HUES6 (cell line): Measurements from ENCODE around the gene SSNA1.
A peak's percentile ranks its signal among the peaks of the same experiment; 100 is the strongest.

Source experiments
- H3K27ac ChIP-seq: 2 replicates; pipeline ENCODE4 v1.7.0; 2013; ENCODE audit warnings: low read depth, mild to moderate bottlenecking, low read length, inconsistent platforms
- H3K27me3 ChIP-seq: 2 replicates; pipeline ENCODE4 v1.6.1; 2013; ENCODE audit warnings: low read length; ENCODE audit not compliant: control insufficient read depth, insufficient read depth
- H3K36me3 ChIP-seq: 2 replicates; pipeline ENCODE4 v1.6.1; 2013; ENCODE audit warnings: low read length; ENCODE audit not compliant: control insufficient read depth, insufficient read depth
- H3K4me1 ChIP-seq: 2 replicates; pipeline ENCODE4 v1.6.1; 2013; ENCODE audit warnings: low read length; ENCODE audit not compliant: control insufficient read depth, insufficient read depth
- H3K4me3 ChIP-seq: 2 replicates; pipeline ENCODE4 v1.5.1; 2013; ENCODE audit warnings: low read depth, low read length
- H3K9ac ChIP-seq: one replicate; pipeline ENCODE4 v1.6.1; 2013; ENCODE audit warnings: mild to moderate bottlenecking, low read length
- H3K9me3 ChIP-seq: 2 replicates; pipeline ENCODE4 v1.6.1; 2013; ENCODE audit warnings: low read depth, low read length; ENCODE audit not compliant: control insufficient read depth, insufficient read depth

Gene SSNA1

DNA sequence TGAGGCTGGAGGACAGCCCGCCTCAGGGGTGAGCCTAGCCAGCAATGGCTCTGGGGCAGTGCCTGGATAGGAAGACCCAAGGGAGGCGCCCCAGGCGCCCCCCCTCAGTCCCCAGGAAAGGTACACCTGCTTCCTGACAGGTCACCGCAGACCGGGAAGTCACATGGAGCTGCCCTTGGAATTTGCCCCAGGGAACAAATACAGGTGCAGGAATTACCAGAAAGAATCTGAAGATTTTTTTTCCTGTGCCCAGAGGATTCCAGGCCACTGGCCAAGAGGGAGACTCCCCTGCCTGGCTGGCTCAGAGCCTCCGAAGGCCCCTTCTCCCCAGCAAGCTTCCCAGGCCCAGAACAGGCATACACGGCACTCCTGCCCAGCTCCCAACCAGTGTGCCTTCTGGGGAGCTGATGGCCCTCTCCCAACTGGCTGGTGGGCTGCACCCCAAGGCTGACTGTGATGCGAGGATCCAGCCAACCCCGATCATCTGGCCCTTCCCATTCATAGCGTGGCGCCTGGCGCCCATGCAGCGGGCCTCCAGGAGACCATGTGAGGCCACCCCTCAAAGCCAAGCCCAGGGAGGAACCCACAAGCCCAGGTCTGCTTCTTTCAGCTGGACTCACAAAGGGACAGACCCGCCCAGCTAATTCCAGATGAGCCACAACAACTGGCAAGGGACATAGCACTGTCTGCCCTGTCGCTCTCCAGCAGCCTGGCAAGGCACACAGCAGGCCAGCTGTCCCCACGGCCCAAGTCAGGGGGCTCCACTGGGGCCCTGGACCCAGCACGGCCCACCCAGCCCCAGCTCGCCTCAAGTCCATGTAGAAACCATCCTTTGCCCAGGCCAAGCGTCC is 9.8 kb downstream of the SSNA1 start:
- Histone ChIP-seq H3K27ac (no peak overlapping the region), H3K9ac (no peak overlapping the region), H3K4me1 (peaks cover 30% of the 10 kb centered on the region), H3K27me3 (no peaks in the 10 kb centered on the region), H3K9me3 (no peaks in the 10 kb centered on the region), H3K4me3 (peak overlapping the region; percentile 50), H3K36me3 (no peaks in the 10 kb centered on the region)

DNA sequence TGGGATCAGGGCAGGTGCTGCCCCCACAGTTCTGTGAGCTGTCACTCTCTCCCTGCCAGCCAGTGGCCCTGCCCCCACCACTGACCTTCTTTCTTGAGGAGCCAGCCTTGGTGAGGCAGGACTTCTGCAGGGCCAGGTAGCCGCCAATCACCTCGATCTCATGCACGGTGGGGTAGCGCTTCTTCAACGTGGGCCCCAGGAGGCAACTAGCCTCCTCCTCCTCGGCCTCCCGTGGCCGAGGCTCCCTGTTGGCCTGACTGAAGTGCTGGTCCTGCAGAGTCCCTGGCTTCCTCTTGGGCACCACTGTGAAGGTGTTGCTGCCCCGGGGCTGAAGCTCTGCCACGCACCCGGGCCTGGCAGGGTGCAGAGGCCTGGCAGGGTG is 10.4 kb downstream of the SSNA1 start:
- Histone ChIP-seq H3K9ac (no peak overlapping the region), H3K4me1 (peaks cover 30% of the 10 kb centered on the region), H3K27ac (no peak overlapping the region), H3K27me3 (no peaks in the 10 kb centered on the region), H3K36me3 (peaks cover 2% of the 10 kb centered on the region; the same call in 1 of the 2 replicates), H3K9me3 (no peaks in the 10 kb centered on the region), H3K4me3 (peak overlapping the region; percentile 50)

DNA sequence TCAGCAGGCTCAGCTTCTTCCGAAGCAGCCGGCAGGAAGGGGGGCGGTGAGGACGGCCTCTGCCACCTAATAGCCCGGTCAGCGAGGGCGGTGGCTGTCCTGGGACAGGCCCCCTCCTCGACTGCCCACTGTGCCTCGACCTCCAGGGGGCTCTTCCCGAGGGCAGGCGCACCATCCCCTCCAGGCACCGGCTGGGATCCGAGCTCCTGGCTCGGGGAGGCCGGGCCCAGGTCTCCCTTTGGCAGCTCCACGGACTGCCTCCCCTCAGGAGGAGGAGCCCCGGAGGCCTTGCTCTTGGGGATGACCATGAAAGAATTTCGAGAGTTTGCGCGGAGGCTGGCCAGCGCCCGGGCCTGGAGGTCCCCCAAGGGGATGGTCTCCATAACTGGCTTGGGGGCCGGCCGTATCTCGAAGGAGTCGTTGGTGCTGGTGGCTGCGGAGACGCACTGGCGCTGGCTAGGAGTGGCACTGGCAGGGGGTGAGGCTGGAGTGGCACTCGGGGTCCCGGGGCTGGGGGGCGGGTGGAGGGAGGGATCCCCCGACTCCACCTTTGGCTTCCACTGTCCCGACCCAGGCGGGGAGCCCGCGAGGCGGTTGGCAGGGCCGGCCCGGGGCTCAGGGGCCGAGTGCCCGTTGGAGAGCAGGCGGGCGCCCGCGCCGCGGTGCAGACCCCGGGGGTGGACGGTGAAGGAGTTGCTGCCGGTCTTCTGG is 11.1 kb downstream of the SSNA1 start:
- Histone ChIP-seq H3K9me3 (no peaks in the 10 kb centered on the region), H3K27ac (no peak overlapping the region), H3K9ac (peak overlapping the region; percentile 27), H3K27me3 (no peaks in the 10 kb centered on the region), H3K4me3 (peak overlapping the region; percentile 50), H3K36me3 (peaks cover 4% of the 10 kb centered on the region; the same call in 1 of the 2 replicates), H3K4me1 (peaks cover 31% of the 10 kb centered on the region)

DNA sequence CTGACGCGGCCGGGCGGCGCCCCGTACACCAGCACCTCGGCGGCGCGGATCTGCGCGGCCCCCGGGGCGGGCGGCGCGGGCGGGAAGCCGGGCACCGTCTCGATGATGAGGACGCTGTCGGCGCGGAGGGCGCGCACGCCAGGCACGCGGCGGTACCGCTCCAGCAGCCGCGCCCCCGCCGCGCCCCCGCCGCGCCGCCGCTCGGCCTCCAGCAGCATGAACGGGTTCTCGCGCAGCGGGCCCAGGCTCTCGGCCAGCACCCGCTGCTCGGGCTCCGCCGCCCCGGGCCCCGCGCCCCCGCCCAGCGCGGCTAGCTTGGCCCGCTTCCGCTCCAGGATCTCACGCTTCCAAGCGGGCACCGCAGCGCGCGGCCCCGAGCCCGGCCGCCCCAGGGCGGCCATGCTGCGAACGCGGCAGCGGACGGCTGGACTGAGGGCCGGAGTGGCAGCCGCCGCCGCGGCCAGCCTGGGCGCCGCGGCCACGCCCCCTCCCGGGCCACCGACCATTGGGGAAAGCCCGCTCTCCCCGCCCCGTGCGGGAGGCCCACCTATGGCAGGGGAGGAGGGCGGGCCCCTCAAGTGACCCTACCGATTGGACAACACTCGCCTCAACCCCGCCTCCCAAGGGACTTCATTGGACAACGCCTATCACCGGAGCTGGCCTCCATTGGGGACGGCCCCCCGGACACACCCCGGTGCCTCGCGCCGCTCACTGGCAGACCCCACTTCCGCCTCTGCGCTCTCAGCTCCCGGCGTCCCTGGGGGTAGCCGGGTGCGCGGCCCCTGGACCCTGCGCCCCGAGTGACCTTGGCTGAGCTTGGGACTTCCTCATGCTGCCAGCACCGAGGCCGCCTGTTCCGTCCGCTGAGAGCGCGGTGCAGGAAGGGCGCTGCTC is 12.1 kb downstream of the SSNA1 start, which contains the start of gene TPRN:
Gene TPRN, minus strand, starts transcription at position 431 of the 894 bp plus-strand sequence. Its CDS starts 30 bp downstream, at position 401.
- Histone ChIP-seq H3K9ac (peak within 1 kb of the TSS; percentile 80), H3K27ac (no peak within 1 kb of the TSS), H3K27me3 (no peaks in the 10 kb centered on the region), H3K9me3 (no peaks in the 10 kb centered on the region), H3K4me3 (peak within 1 kb of the TSS; percentile 89), H3K4me1 (peaks cover 25% of the 10 kb centered on the region), H3K36me3 (peaks cover 4% of the 10 kb centered on the region; the same call in 1 of the 2 replicates)

DNA sequence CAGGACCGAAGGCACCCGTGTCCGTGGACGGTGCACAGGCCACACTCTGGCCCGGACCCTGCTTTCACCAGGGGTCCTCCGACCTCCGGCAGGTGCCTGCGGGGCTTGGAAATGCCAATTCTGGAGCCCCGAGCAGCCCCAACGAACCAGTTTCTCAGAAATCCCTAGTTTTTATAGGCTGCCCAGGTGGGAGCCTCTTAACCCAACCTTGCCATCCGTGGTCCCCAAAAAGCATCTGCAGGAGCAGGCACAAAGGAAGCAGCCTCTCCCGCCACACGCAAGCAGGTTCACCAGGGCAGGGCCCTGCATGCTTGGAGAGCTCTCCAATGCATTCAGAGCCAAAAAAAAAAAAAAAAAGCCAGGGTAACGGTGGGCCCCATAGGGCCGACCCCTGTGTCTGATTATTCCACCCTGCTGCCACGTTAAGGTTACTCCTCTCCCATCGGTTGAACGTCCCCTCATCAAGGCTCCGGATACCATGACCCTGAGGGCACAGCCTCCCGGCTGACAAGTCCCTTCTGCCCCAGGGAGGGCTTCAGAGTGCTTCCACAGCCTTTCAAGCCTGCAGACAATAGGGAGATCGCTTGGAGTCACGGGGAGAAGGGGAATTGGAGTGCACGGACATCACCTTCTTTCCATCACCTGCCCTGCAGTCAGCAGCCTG is 12.9 kb downstream of the SSNA1 start:
- H3K27me3 ChIP-seq = no peaks in the 10 kb centered on the region
- H3K9ac ChIP-seq = peak overlapping the region; percentile 80
- no peak overlapping the region for H3K27ac ChIP-seq
- peak overlapping the region; percentile 89 for H3K4me3 ChIP-seq
- H3K4me1 ChIP-seq = peaks cover 28% of the 10 kb centered on the region
- H3K9me3 ChIP-seq = no peaks in the 10 kb centered on the region
- peaks cover 4% of the 10 kb centered on the region; the same call in 1 of the 2 replicates for H3K36me3 ChIP-seq

DNA sequence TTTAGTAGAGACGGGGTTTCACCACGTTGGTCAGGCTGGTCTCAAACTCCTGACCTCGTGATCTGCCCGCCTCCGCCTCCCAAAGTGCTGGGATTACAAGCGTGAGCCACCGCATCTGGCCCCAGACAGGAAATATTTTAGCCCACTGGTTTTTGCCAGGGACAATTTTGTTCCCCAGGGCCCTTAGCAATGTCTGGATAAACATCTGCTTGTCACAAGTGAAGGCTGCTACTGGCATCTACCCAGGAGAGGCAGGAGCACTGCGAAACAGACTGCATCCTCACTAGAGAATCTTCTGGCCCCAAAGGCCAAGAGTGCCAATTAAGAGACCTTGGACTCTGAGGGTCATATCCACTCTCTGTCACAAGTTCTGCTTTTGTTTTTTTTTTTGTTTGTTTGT is 14.5 kb downstream of the SSNA1 start:
- Histone ChIP-seq H3K4me1 (peaks cover 33% of the 10 kb centered on the region), H3K9ac (no peak overlapping the region), H3K36me3 (peaks cover 14% of the 10 kb centered on the region), H3K27ac (no peak overlapping the region), H3K27me3 (no peaks in the 10 kb centered on the region), H3K4me3 (no peak overlapping the region), H3K9me3 (no peaks in the 10 kb centered on the region)

DNA sequence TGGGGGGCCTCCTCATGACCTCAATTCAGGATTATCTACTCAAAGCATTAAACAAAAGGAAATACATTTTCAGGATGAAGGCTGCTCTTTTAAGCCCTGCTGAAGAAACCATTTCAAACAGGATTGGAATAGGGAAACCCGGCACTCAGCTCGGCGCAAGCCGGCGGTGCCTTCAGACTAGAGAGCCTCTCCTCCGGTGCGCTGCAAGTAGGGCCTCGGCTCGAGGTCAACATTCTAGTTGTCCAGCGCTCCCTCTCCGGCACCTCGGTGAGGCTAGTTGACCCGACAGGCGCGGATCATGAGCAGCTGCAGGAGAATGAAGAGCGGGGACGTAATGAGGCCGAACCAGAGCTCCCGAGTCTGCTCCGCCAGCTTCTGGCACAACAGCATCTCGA is 16.3 kb downstream of the SSNA1 start:
- H3K27ac ChIP-seq = peak overlapping the region; percentile 90; the same call in 1 of the 2 replicates
- H3K4me1 ChIP-seq = peaks cover 17% of the 10 kb centered on the region; the same call in 1 of the 2 replicates
- peak overlapping the region; percentile 97 for H3K9ac ChIP-seq
- H3K4me3 ChIP-seq = peak overlapping the region; percentile 100
- H3K36me3 ChIP-seq = peaks cover 22% of the 10 kb centered on the region
- H3K27me3 ChIP-seq = no peaks in the 10 kb centered on the region
- H3K9me3 ChIP-seq = no peaks in the 10 kb centered on the region

DNA sequence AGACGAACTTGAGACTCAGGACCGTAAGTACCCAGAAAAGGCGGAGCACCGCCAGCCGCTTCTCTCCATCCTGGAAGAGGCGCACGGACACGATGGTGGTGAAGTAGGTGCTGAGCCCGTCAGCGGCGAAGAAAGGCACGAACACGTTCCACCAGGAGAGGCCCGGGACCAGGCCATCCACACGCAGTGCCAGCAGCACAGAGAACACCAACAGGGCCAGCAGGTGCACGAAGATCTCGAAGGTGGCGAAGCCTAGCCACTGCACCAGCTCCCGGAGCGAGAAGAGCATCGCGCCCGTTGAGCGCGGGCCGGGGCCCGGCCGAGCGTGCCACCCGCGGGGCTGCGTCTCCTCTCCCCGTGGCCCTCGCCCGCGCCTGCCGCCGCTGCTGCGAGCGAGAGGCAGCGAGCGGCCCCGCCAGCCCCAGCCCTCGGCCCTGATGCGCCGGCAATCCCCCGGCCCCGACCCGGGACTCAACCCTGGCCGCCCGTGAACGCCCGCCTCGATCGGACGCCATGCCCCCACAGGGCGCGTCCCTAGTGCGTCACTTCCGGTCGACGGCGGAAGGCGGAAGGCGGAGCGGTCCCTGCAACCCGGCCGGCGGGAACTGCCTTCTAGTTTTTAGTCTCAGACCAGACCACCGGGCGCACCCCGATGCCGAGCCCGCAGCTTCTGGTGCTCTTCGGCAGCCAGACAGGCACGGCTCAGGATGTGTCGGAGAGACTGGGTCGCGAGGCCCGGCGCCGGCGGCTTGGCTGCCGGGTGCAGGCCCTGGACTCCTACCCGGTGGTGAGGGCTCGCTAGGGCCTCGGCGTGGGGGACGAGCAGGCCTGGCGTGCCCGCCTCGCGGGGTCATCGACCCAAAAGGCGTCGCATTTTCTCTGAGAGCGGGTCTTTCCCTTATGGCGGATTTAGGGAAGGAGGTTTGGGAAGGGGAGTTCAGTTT is 16.9 kb downstream of the SSNA1 start, which contains the start of the genes NDOR1 and TMEM203:
Gene NDOR1, plus strand, starts transcription at position 575 of the 944 bp plus-strand sequence. Its CDS starts 78 bp downstream, at position 653.
Gene TMEM203, minus strand, starts transcription at position 523 of the 944 bp plus-strand sequence. Its CDS starts 234 bp downstream, at position 289.
- peak within 1 kb of the TSS; percentile 97 for H3K9ac ChIP-seq
- peak within 1 kb of the TSS; percentile 100 for H3K4me3 ChIP-seq
- H3K36me3 ChIP-seq = peaks cover 28% of the 10 kb centered on the region
- no peaks in the 10 kb centered on the region for H3K27me3 ChIP-seq
- H3K27ac ChIP-seq = peak within 1 kb of the TSS; percentile 90
- peaks cover 17% of the 10 kb centered on the region; the same call in 1 of the 2 replicates for H3K4me1 ChIP-seq
- no peaks in the 10 kb centered on the region for H3K9me3 ChIP-seq

DNA sequence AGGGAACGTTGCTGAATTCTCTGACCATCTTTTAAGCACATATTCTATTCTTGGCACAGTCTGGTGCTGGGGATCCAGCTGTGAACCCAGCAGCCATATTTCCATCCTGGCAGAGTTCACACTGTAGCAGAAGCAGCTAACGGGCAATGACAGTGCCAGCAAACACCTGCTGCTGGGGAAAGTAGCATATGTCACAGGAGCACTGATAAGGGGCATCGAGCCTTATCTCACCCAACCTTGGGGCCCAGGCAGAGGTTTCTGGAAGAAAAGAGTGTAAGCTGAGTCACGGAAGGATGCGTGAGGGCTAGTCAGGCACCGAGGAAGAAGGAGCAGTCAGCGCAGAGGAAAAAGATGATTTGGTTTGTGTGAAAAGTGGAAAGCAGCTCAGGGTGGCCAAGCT is 18.1 kb downstream of the SSNA1 start:
- Histone ChIP-seq H3K27ac (no peak overlapping the region), H3K4me3 (peak overlapping the region; percentile 100), H3K9ac (no peak overlapping the region), H3K27me3 (no peaks in the 10 kb centered on the region), H3K4me1 (peaks cover 17% of the 10 kb centered on the region; the same call in 1 of the 2 replicates), H3K9me3 (no peaks in the 10 kb centered on the region), H3K36me3 (peaks cover 29% of the 10 kb centered on the region)
